A673 (cell line): ENCODE measurements around the gene TCEA3.

ENCODE experiments used
- CTCF ChIP-seq: fragments of 300-800, 200-600 bp; sonication (generic); conservative IDR thresholded peaks from 2 replicates; pipeline ENCODE4 v1.5.1; 2017; ENCODE audit warnings: low read depth, mild to moderate bottlenecking, antibody characterized with exemption, low read length, moderate library complexity, mixed read lengths
- EZH2 ChIP-seq: fragments of 200-600 bp; sonication (generic); IDR thresholded peaks from 2 replicates; pipeline ENCODE4 v1.6.1; 2017; ENCODE audit warnings: borderline replicate concordance, low read depth, mild to moderate bottlenecking, mixed read lengths, antibody characterized with exemption, low read length; ENCODE audit not compliant: poor library complexity, severe bottlenecking

DNA sequence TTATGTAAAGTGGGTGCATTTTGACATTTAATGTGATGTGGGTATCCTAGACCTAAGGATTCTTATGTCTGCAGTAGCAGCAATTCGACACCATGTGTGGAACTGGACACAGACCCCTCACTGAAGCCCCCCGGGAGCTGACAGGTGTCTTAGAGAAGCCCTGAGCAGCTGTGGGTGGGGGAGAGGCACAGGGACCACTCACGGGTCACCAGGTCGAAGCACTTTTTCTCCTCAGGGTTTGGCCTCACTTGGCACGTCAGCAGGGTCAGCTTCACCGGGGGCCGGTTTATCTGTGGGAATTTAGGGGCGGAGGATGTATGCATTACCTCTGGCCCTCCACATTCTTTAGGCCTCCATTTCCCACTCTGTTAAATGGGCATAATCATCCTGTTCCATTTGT is 14.0 kb upstream of the TCEA3 start:
- TF ChIP-seq EZH2, result no peak
- TF ChIP-seq CTCF, result no peak
